ENCODE results near the gene POU3F1.

POU3F1 gene

GRCh38 chr1:38046333-38046883 is at the start of gene POU3F1:
POU3F1 (minus strand) TSS chr1:38046793; CDS start chr1:38046743, 50 bp downstream.
- no peak for DNase-seq (ENCODE audit: low read depth)

- DNase-seq (ENCODE audit: low read depth) = no peak
These were observed 48.9 kb upstream of the POU3F1 start for GRCh38 chr1:38095454-38095931.

- no peak for DNase-seq (ENCODE audit: low read depth)
These were observed 48.2 kb upstream of the POU3F1 start for GRCh38 chr1:38094711-38095290.

DNA sequence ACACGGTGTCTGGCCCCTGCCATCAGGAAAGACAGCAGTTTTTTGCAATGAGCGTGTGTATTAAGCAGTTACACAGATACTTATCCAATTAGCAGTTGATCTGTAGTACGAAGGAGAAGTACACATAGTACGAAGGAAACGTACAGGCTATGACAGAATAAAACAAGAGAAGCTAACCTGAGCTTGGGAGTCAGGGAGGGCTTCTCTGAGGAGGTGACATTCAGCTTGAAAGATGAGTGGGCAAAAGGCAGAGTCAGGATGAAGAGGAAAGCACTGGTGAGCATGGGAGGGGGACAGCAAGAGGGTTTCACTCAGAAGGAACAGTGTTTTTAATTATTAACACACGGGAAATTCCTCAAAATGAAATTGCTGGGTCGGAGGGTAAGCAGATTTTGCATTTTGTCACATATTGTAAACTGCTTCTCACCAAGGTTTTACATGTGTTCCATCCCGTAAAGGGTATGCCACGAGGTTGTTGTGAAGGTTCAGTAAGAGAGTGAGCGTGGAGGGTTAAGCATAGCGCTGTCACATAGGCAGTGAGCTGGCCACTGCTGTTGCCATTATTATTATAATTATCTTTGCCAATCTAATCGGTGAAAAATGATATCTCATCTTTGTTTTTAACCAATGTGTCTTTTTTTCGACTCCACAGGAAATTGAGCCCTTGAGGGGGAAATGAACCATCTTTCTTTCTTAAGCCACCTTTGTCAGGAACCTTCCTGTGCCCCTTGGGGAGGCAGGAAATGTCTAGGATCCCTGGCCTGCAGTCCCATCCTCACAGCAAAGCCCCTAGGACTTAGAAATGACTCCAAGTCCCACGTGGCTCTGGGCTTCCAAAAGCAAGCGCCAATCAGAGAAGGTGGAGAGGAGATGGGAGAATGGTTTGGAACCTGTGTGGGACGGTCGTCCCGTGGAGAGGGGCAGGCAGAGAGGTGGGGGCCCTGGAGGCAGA is 47.3 kb upstream of the POU3F1 start:
- no peak for DNase-seq (ENCODE audit: low read depth)

GRCh38 chr1:38092256-38092655 is 45.7 kb upstream of the POU3F1 start:
- DNase-seq (ENCODE audit: low read depth) = no peak

DNA sequence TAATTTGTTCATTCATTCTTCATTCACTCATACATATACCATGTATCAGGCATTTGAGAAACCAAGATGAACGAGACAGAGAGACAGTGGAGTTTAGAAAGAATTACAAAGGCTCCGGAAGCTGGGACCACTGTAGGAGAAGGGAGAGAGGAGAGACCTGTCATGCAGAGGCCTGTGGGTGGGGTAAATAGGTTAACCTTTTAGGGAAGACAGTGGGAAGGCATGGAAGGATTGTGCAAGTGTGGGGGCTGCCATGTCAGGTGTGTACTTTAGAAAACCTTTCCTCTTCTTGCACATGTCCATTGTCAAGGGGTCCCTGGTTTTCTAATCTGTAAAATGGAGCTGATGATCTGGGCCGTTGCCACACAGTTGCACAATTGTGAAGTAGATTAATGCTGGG is 44.2 kb upstream of the POU3F1 start:
- no peak for DNase-seq (ENCODE audit: low read depth)

- no peak for DNase-seq (ENCODE audit: low read depth)
These were observed 43.2 kb upstream of the POU3F1 start for GRCh38 chr1:38089712-38090360.

DNA sequence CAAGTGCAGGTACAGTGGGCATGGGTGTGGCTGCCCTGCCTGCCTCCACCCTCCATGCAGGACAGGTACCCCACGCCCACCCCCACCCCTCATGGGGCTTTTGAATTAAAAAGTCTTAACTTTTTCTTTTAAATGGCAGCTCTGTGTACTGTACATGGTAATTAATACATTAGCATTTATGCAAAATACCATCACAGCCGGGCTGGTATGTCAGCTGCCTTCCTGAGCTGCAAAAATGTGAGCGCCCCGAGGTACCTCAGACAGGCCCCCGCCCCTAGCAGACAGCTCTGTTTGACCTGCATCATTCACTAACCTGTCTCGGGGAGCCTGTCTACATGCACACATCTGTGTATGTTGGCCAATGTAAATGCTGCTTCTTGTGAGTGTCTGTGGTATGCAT is 42.2 kb upstream of the POU3F1 start:
- DNase-seq (ENCODE audit: low read depth) = no peak

DNA sequence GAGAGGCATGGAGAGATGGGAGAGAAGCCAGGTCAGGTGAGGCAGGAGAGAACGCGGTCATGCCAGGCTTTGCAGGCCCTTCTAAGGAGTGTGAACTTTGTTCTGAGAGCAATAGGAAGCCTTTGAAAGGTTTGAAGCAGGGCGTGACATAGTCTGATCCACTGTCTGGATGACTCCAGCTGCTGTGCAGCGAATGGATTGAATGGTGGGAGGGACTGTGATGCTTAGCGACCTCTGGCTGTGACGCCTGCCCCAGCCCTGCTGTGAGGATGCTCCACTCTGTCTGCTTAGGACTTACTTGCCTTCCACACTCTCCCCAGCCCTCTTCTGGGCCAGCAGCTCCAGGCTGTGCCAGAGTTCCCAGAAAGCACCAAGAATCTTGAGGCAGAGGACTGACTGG is 41.8 kb upstream of the POU3F1 start:
- DNase-seq (ENCODE audit: low read depth) = no peak

DNA sequence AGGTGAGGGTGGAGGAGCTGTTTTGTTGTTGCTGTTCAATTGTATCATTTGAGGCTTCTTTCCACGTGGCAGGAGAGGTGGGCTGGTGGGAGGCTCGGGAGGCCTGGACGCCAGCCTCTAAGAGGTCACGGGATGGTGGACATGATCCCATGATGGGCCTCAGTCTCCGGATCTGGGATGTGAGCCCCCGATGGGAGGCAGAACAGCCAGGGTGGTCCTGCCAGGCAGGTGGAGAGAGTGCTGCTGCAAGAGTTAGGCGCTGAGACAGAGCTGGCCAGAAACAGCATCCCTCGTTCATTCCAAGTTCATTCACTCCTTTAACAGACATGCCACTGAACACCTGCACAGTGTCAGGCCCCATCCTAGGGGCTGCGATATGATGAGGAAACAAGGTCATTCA is 41.1 kb upstream of the POU3F1 start:
- no peak for DNase-seq (ENCODE audit: low read depth)

DNA sequence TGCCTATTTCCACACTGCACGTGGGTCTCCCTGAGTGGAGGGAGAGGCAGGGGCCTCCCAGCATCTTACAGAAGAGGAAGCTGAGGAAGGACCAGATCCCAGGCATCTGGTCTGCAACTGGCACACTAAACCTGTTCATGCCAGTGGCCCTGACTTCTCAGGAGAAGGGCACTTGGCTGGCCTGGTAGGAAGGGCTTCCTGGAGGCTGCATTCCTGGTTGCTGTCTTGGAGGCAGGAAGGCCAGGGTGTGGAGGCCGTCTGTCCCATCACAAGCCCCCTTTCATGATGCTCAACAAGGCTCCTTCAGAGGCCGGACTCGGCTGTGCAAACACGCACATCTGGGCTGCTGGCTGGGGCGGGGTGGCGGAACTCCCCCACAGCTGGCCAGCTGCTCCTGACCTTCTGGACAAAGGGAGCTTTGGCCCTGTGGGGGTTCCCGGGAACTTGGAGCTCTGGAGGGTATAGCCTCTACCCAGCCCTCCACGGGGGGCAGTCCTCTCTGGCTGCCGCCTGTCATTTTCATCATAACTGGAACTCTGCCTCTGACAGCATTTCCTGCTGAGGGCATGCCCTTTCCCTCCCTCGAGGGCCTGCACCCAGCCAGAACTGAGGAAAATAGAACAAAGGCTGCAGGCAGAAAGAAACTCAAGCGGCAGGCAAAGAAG is 39.2 kb upstream of the POU3F1 start:
- DNase-seq (ENCODE audit: low read depth) = no peak

- DNase-seq (ENCODE audit: low read depth) = no peak
These were observed 38.1 kb upstream of the POU3F1 start for GRCh38 chr1:38084700-38085099.

- no peak for DNase-seq (ENCODE audit: low read depth)
These were observed 37.5 kb upstream of the POU3F1 start for GRCh38 chr1:38084113-38084512.

DNA sequence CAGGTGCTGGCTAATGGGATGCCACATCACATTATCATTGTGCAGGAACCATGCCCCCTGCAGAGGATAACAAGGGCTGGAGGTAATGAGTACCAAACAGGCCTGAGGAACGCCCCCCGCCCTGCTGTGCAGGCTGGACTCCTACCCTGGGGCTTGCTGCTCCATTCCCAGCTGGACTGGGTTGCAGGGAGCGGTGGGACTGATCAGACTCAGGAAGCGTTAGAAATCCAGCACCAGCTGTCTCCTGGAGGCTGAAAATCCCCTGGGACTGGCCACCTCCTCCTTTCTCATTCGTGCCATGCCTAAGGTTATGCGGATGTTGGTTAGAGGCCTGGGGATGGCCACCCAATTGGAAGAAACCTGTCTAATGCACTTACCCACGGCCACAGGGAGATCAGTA is 36.9 kb upstream of the POU3F1 start:
- DNase-seq (ENCODE audit: low read depth) = no peak

DNA sequence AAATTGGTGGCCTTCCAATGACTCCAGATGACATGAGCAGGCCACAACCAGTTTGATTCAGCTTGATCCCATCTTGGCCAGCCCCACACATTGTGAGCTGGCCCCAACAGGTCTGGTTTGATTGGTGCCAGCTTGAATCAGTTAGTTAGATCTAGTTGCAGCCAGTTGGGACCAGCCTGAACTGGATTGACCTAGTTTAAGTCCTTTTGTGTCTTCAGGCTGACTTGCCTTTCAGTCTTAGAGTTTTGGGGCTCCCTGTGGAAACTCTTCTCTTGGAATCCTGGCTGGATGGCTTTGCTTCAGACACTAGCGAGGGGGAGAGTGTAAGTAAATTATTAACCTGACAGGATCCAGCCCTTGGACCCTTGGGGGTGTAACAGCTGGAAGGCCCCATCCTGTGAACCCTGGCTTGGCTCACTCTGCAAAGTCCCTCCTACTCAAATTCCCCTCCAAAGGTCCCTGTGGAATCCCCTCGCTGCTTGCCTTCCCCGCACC is 36.2 kb upstream of the POU3F1 start:
- no peak for DNase-seq (ENCODE audit: low read depth)

DNA sequence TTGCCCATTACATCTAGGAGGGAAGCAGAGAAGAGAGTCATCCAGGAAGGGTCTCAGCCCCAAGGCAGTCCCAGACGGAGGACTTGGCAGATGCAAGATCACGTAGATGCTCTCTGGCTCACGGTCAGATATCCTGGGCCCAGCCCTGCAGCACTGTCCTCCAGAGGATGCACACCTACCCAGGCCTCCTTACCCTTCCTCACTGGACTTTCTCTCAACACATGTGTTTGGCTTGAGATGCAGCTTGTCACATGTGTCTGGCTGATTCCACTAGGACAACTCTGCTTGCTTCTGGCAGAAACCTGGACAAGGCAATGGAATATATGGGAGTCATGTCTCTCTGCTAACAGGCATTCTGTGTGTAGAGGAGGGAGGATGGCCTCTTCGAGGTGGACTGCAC is 32.4 kb upstream of the POU3F1 start:
- DNase-seq (ENCODE audit: low read depth) = no peak

DNA sequence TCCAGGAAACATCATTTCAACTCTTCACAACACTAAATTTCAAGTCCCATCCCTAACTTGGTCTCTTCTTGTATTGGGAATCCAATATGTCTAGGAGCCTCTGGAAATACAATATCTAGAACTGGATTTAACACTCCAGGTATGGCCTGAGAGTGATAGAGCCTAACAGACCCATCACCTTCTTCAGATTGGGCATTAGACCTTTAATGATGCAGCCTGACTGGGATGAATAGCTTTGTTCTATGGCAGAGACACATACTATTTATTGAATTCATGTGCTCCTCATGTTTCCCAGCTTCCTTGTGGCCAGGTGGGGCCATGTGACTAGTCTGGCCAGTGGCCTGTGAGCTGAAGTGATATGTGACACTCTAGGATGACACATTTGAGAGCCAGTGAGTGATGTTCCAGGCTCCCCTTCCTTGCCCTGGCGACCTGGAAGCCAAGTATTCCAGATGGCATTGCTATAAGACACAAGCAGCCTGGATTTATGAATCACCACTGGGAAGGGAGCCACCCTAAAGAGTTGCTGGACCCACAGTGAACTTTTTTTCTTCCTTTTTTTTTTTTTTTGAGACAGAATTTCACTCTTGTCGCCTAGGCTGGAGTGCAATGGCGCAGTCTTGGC is 31.0 kb upstream of the POU3F1 start:
- no peak for DNase-seq (ENCODE audit: low read depth)

DNA sequence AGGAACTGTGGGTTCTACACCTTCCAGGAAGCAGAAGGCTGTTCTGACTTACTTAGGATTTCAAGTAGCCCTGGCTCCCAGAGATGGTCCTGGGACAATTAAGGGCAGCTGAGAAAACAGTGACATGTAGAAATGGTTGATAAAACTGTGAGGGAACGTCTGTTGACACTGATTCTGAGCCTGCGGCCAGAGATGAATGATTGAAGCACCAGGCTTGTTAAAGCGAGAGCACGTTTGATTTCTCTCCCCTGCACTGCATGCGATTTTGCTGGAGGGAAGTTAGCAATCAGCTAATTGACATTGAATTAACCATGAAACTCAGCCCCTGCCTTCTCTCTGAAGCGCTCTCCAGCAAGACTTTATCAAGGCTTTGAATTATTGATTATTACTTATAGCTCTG is 29.9 kb upstream of the POU3F1 start:
- DNase-seq (ENCODE audit: low read depth) = no peak

DNA sequence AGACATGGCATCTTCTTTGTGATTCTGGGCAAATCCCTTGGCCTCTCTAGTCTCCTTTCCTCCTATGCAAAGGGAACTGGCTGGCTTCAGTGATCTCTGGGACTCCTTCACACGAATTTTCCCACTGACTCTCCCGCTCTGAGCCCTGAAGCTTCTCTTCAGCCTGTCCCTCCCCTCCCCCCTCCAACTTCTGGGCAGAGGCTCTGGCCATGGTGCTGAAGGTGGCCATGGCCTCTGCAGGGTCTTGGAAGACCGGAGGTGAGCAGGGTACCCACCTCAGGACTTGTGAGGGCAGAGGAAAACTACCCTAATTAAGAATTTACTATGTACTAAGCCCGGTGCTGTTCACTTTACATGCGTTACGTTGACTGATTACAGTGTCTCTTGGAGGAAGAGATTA is 29.4 kb upstream of the POU3F1 start:
- no peak for DNase-seq (ENCODE audit: low read depth)

DNA sequence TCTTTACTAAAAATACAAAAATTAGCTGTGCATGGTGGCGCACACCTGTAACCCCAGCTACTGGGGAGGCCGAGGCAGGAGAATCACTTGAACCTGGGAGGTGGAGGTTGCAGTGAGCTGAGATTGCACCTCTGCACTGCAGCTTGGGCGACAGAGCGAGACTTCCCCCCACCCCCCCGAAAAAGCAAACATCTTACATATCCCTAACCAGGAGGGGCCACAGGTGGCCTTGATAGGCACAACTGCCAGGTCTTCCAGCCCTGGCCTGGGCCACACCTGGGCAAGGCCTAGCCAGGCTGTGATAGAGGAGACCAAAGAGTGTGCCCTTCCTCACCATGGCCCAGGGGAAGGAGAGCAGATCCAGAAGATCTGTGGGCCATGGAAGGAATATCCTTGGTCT is 28.6 kb upstream of the POU3F1 start:
- no peak for DNase-seq (ENCODE audit: low read depth)

DNA sequence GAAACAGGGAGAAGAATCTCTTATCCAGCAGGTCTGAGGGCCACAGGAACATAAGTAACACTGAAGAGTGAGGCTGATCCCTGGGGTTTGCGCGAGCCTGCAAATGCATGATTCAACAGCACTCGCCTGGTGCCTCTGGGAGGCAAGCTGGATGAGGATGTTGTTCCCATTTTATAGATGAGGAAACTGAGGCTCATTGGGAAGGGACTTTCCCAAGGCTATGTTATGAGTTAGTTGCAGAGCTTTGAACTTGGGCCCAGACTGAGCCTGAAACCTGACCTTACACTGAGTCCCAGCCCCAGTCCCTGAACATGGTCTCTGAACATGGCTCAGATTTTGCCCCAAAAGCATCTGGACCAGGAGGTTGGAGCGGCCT is 27.7 kb upstream of the POU3F1 start:
- DNase-seq (ENCODE audit: low read depth) = no peak

Data from activated T-helper 9 cell treated with anti-CD3 and anti-CD28 coated beads, Interleukin-2, amount 50 U/mL, for 16 hours (primary cell).